ENCODE data around the gene MYB.

MYB gene

DNA sequence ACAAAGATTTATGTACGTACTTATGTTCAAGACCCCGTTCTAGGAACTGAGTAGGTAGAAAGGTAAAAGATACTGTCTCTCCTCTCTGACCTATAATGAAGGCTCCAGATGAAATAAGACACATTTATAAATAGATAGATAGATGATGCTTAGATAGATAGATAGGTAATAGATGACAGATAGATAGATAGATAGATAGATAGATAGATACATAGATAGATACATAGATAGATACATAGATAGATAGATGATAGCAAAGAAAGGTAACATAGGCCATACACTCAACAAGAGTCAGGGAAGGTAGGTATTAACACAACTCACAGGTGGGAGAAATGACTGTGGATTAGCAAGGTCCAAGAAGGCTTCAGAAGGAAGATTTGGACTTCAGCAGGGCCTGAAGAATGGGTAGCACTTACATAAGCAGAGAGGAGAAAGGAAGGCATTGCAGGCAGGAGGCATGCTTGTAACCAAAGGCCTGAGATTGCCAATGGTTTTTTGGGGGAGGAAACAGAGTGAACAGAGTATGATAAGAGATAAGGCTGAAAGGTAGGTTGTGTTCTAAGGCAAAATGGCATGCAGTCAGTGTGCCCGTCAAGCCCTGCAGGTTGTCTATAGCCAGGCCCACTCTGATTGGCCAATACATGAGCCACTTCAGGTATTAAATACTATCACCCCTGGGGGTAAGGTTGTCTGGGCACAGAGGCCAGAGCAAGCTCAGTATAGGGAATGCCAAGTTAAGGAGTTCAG is 7.7 kb upstream of the MYB start:
- Mint-ChIP-seq H3K36me3 (ENCODE audit: low read depth) (peaks cover 2% of the 10 kb centered on the region), H3K4me3 (no peak overlapping the region), H3K4me1 (ENCODE audit: low read depth) (peaks cover 54% of the 10 kb centered on the region), H3K27me3 (ENCODE audit: low read depth) (no peaks in the 10 kb centered on the region), H3K27ac (peak overlapping the region; percentile 17), H3K9me3 (no peaks in the 10 kb centered on the region)
- DNase-seq (ENCODE audit: low spot score): no peak

DNA sequence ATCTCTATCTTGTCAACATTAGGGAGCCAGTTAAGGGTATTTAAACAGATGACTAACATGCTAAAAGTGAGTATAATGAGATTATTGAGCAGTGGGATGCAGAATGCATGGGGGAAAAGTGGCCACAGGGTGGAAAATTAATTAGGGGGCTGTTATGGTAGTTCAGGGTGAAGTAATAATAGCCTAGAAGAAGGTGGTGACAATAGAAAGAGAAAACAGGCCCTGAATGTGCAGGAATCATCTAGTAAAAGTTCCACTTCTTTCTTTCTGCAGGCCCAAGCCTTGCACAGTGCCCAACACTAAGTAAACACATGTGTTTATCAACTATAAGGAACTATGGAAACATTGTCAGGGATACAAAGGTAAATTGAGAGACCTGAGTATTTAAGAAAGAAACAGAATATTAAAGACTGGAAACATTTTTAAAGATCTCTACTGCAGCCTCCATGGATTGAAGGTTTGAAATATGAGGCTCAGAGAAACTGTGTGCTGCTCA is 7.1 kb upstream of the MYB start:
- H3K27ac Mint-ChIP-seq: no peak overlapping the region

DNA sequence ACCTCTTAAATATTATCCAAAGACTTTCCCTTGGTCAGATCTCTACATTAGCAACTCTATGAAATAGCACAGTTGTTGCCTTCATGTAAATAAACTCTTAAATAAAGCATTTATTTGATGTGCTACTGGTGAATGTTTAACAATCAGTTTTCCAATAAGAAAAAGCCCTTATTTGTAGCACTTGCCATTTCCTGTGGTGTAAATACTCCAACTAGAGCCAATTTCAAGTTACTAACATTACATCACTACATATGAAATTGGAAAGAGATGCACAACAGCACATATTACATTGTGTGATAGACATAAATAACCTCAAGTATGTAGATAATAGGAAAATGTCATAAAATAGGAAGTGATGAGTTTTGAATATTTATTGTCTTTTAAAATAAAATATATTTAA is 5.0 kb upstream of the MYB start:
- Mint-ChIP-seq H3K36me3 (ENCODE audit: low read depth) (peaks cover 2% of the 10 kb centered on the region), H3K9me3 (no peaks in the 10 kb centered on the region), H3K27me3 (ENCODE audit: low read depth) (no peaks in the 10 kb centered on the region), H3K4me3 (no peak overlapping the region), H3K27ac (no peak overlapping the region), H3K4me1 (ENCODE audit: low read depth) (peaks cover 51% of the 10 kb centered on the region)
- no peak for DNase-seq (ENCODE audit: low spot score)

More for the DNA sequence above, 7.1 kb upstream of the MYB start:
- Mint-ChIP-seq H3K9me3 (no peaks in the 10 kb centered on the region), H3K4me3 (no peak overlapping the region), H3K27me3 (ENCODE audit: low read depth) (no peaks in the 10 kb centered on the region), H3K4me1 (ENCODE audit: low read depth) (peaks cover 57% of the 10 kb centered on the region), H3K36me3 (ENCODE audit: low read depth) (peaks cover 2% of the 10 kb centered on the region)
- no peak for DNase-seq (ENCODE audit: low spot score)

DNA sequence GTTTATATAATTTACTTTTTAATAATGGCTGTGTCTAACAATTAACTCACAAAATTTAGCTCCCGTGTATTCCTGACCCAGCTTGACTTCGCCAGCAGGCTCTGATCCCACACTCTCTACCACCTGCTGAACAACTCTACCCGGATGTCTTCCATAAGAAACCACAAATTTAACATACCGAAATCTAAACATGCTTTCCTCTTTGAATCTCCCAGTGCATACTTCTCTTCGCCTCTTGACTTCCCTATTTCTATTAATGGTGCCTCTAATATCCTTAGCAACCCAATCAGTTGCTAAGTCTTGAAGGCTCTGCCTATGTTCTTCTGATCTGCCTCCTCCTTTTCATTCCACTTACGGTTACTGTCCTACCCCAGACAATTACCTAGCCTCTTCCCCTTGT is 4.6 kb upstream of the MYB start:
- Mint-ChIP-seq H3K36me3 (ENCODE audit: low read depth) (peaks cover 2% of the 10 kb centered on the region), H3K27me3 (ENCODE audit: low read depth) (no peaks in the 10 kb centered on the region), H3K27ac (no peak overlapping the region), H3K9me3 (no peaks in the 10 kb centered on the region), H3K4me3 (no peak overlapping the region), H3K4me1 (ENCODE audit: low read depth) (peaks cover 47% of the 10 kb centered on the region)
- no peak for DNase-seq (ENCODE audit: low spot score)

DNA sequence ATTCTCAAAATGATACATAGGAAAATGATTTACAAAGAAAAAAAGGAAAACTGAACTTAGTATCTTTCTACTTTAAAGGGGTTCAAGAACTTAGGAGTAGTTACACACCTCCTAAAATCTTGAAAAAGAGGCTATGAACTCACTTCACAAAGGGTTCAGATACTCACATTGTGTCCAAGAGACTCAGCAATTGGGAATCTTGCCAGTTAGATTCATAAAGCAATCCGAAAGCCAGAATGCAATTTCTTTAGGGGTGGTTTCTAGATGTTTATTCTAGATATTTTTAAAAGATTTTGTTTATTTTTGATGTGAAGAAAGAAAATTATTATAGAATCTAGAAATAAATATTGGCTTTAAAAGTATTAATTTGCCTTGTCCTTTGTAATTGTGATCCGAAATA is 1.7 kb upstream of the MYB start:
- H3K4me1 Mint-ChIP-seq (ENCODE audit: low read depth): peaks cover 41% of the 10 kb centered on the region
- H3K27me3 Mint-ChIP-seq (ENCODE audit: low read depth): no peaks in the 10 kb centered on the region
- H3K27ac Mint-ChIP-seq: peak overlapping the region; percentile 97
- peaks cover 11% of the 10 kb centered on the region for H3K36me3 Mint-ChIP-seq (ENCODE audit: low read depth)
- DNase-seq (ENCODE audit: low spot score): no peak
- no peak overlapping the region for H3K4me3 Mint-ChIP-seq
- H3K9me3 Mint-ChIP-seq: no peaks in the 10 kb centered on the region

DNA sequence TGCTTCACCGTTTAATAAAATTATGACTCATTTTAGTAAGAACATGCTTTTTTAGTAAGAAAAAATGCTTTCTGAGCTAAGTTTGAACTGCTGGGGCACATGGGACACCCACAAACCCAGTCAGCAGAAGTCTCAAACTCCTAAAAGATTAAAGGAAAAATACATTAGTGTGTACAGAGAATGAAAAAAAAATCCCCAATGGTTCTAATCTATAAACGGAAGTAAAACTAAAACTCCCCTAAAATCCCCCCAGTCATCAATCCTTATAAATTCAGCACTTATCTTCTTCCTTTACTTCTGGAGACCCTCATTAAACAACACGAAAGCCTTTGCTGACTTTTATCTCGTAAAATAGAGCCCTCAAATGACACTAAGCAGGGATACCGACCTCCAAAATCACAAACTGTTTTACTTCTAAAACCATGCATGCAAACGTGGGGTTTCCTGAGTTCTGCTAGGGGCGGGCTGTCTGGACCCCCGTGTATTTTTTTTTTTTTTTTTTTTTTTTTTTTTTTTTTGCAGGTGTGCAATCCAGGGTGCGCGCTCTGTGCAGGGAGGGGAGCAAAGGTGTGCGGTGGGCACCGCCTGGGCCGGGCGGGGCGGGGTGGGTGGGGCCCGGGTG is 1.1 kb upstream of the MYB start:
- Mint-ChIP-seq H3K4me1 (ENCODE audit: low read depth) (peaks cover 41% of the 10 kb centered on the region), H3K36me3 (ENCODE audit: low read depth) (peaks cover 11% of the 10 kb centered on the region), H3K4me3 (peak overlapping the region; percentile 87), H3K27me3 (ENCODE audit: low read depth) (no peaks in the 10 kb centered on the region), H3K9me3 (no peaks in the 10 kb centered on the region), H3K27ac (peak overlapping the region; percentile 97)
- DNase-seq (ENCODE audit: low spot score): no peak

DNA sequence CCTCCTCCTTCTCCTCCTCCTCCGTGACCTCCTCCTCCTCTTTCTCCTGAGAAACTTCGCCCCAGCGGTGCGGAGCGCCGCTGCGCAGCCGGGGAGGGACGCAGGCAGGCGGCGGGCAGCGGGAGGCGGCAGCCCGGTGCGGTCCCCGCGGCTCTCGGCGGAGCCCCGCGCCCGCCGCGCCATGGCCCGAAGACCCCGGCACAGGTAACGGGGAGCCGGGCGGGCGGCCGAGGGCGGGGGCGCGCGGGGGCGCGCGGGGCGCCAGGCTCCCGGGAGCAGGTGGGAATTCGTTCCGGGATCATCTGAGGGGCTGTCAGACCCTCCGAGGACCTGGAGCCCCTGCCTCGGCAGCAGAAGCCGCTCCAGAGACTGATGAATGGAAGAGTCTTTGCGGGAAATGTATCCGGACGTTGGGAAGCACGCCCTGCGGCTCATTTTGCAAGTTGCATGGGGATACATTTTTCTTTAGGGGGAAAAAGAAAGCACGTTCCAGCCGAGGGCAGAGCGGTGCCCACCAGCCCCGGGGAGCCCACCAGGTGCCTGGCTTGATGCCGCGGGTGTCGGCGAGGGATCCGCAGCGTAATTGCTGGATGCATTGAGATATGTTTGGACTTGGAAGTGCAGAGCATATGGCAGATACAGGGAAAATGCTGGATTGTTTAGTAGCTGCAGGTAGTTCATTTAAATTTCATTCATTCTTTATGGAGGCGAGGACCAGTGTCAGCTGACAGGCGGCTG is 394 bp downstream of the MYB start:
- Mint-ChIP-seq H3K4me3 (peak overlapping the region; percentile 94), H3K9me3 (no peaks in the 10 kb centered on the region), H3K36me3 (ENCODE audit: low read depth) (peaks cover 25% of the 10 kb centered on the region), H3K27ac (peak overlapping the region; percentile 96), H3K27me3 (ENCODE audit: low read depth) (no peaks in the 10 kb centered on the region), H3K4me1 (ENCODE audit: low read depth) (peaks cover 48% of the 10 kb centered on the region)
- no peak for DNase-seq (ENCODE audit: low spot score)

DNA sequence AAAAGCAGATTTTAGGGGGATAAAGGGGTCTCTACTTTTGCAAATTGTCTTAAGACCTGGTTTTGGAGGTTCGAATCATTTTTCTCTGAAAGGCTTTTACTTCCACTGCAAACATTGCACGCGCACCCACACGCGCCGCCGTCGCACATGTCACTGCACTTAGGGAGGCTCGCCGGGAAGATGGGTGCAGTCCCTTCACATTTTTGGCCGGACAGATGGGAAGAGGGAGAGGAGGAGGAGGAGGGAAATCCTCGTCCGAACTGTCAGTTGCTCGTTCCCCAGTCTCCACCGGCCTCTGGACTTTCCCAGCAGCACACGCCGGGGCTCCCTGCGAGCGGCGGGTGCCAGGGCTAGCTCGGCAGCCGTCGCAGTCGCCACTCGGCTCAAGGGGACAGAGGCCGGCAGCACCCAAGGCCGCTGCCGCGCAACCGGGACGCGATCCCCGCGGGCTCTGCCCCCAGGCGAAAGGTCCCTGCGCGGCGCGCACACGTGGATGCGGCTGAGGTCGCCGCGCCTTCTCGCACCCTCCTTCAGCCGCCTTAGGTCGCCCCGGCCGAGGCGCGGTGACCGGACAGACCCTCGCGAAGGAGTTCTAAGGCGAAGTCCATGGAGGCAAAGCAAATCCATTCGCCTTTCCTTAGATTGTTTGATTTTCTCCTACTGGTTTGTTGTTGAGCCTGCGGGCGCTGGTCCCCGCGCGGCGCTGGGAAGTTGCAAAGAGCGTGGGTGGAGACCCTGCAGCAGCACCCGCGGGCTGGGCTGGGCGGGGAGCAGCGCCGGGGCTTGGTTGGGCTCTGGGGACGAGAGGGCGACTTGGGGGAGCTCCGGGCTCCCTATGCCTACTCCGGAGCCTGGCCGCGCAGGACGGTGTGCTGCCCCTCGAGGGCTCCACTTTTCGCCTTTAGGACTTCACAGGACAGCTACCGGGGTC is 1.2 kb downstream of the MYB start:
- Mint-ChIP-seq H3K27ac (peak overlapping the region; percentile 96), H3K9me3 (no peaks in the 10 kb centered on the region), H3K4me3 (peak overlapping the region; percentile 94), H3K36me3 (ENCODE audit: low read depth) (peaks cover 31% of the 10 kb centered on the region), H3K4me1 (ENCODE audit: low read depth) (peaks cover 48% of the 10 kb centered on the region), H3K27me3 (ENCODE audit: low read depth) (no peaks in the 10 kb centered on the region)
- DNase-seq (ENCODE audit: low spot score): peak; percentile 48

DNA sequence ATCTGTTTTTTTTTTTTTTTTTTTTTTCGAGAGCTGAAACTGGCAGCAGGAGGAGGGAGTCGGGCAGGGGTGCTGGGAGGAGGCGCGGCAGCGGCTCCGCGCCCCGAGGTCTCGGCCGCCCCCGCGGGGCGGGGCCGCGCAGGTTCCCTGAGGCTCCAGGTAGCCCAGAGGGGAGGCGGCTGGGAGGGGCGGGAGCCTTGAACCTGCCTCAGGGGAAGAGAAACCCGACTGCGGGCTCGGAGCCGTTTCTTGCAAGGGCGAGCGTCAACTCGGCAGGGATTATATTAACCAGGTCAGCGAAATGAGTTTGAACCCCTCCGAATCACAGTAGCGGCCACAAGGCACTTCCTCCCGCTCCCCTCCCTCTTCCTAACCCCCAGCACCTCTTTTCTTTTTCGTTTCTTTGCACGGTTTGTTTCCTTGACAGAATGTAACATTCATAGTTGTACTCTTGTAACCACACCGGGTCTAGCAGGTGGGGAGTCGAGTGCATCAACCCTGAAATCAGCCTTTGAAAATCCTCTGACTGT is 2.0 kb downstream of the MYB start:
- no peaks in the 10 kb centered on the region for H3K27me3 Mint-ChIP-seq (ENCODE audit: low read depth)
- H3K9me3 Mint-ChIP-seq: no peaks in the 10 kb centered on the region
- H3K4me1 Mint-ChIP-seq (ENCODE audit: low read depth): peaks cover 50% of the 10 kb centered on the region
- H3K36me3 Mint-ChIP-seq (ENCODE audit: low read depth): peaks cover 33% of the 10 kb centered on the region
- H3K27ac Mint-ChIP-seq: peak overlapping the region; percentile 93
- peak overlapping the region; percentile 94 for H3K4me3 Mint-ChIP-seq
- DNase-seq (ENCODE audit: low spot score): peak; percentile 82

DNA sequence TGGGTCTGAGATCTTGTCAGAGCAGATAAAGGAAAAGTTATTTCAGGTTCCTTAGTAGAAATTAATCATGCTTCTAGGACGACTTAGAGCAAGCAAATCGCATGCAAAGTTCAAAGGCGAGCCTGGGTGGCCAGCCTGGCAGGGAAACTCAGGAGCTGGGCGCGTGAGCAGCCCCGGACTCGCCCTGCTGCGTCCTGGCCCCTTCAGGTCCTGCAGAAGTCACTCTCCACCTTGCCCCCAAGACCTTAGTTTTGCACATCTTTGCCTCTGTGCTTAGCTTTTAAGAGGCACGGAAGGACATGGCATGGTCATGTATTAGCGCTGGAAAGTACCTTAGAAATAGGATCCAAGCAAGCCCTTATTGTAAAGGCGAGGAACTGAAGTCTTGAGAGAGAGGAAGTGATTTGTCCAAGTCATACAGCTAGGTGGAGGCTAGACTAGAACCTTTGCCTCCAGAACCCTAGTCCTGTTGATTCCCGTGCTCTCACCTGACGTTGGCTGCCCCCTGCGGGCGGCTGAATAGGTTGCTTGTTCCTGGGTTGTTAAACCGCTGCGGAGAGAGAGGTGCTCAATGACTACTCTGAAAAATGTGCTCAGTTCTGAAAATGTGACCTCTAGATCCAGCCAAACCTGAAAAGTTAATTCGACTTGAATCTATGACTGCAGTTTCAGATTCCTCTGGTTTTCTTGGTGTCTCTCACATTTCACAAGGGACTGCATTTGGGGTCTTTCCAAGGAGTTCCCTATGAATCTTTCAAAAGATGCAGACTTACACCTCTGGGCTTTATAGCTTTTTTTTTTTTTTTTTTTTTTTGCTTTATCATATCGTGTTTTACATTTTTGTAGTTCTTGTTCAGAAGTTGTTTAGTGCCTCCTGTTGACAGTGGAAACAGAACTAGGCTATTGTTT is 2.7 kb downstream of the MYB start:
- no peaks in the 10 kb centered on the region for H3K27me3 Mint-ChIP-seq (ENCODE audit: low read depth)
- H3K4me1 Mint-ChIP-seq (ENCODE audit: low read depth): peaks cover 50% of the 10 kb centered on the region
- H3K4me3 Mint-ChIP-seq: peak overlapping the region; percentile 94
- H3K36me3 Mint-ChIP-seq (ENCODE audit: low read depth): peaks cover 41% of the 10 kb centered on the region
- H3K9me3 Mint-ChIP-seq: no peaks in the 10 kb centered on the region
- peak overlapping the region; percentile 93 for H3K27ac Mint-ChIP-seq
- peak; percentile 79 for DNase-seq (ENCODE audit: low spot score)

DNA sequence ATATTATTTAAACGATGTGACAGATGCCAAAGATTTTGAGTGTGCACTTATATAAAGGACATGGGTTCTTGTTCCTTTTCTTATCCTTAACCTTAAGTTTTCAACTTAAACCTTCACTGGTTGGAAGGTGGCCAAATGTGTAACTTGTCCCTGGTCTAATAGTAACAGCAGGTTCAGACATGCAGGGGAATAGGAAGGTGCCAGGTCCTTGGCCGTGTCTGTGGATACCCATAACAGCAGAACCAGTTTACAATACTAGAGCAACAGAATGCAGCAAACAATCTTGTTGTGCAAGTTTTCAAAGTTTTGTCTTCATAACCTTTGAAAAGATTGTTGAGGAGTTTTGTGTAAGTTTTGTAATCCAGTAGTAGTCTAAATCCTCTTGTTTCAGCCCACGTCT is 4.4 kb downstream of the MYB start:
- no peak for DNase-seq (ENCODE audit: low spot score)
- Mint-ChIP-seq H3K4me1 (ENCODE audit: low read depth) (peaks cover 54% of the 10 kb centered on the region), H3K27me3 (ENCODE audit: low read depth) (no peaks in the 10 kb centered on the region), H3K36me3 (ENCODE audit: low read depth) (peaks cover 53% of the 10 kb centered on the region), H3K9me3 (no peaks in the 10 kb centered on the region), H3K4me3 (peak overlapping the region; percentile 47), H3K27ac (peak overlapping the region; percentile 15)

DNA sequence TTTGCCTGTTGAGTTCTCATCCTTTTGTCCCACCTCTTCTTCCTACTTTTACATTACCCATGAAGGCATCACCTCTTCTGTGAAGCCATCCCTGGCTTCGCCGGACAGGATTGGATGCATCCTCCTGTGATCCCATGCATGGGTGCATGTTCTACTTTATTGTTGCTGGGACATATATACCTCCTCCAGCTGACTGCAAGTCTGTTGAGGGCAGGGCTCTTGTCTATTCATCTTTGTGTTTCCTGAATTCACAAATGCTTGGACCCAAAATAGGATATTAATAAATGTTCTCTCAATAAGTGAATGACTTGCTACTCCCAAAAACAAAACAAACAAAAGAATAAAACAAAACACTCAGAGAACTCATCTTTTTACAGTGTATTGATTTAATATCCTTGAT is 5.1 kb downstream of the MYB start:
- Mint-ChIP-seq H3K27ac (peak overlapping the region; percentile 27), H3K4me1 (ENCODE audit: low read depth) (peaks cover 54% of the 10 kb centered on the region), H3K4me3 (peak overlapping the region; percentile 13), H3K27me3 (ENCODE audit: low read depth) (no peaks in the 10 kb centered on the region), H3K9me3 (no peaks in the 10 kb centered on the region), H3K36me3 (ENCODE audit: low read depth) (peaks cover 53% of the 10 kb centered on the region)
- DNase-seq (ENCODE audit: low spot score): no peak

Measured in T-helper 2 cell treated with Interferon-gamma antibody and Interleukin-4, amounts not matched to agents 5 μg/mL and 100 μg/mL, for 36 hours (primary cell).